HepG2 (cell line): ENCODE measurements around the gene BMF. TPM values are rescaled to one million over a fixed set of nuclear protein-coding genes. Genes with fewer than 3 reads are reported as not detected.

Source experiments
- AKAP8 ChIP-seq: sonication (generic); formaldehyde crosslinking; IDR thresholded peaks from 2 replicates; pipeline ENCODE4 v1.5.1; 2020; ENCODE audit warnings: mild to moderate bottlenecking, missing genetic modification reagents
- ARID5B ChIP-seq: IDR thresholded peaks from 2 replicates; pipeline ENCODE4 v1.4.0; 2020; ENCODE audit warnings: mild to moderate bottlenecking, missing genetic modification reagents
- ERF ChIP-seq: IDR thresholded peaks from 2 replicates; pipeline ENCODE4 v1.6.1; 2018; ENCODE audit warnings: missing biosample characterization, missing genetic modification reagents
- FOSL2 ChIP-seq: sonication (generic); formaldehyde crosslinking; IDR thresholded peaks from 2 replicates; pipeline ENCODE4 v1.4.0; 2020; ENCODE audit warnings: missing genetic modification reagents
- HDAC1 ChIP-seq: sonication (generic); formaldehyde crosslinking; IDR thresholded peaks from 2 replicates; pipeline ENCODE4 v1.5.1; 2020; ENCODE audit warnings: mild to moderate bottlenecking, missing genetic modification reagents
- HNF4A ChIP-seq: sonication (generic); formaldehyde crosslinking; IDR thresholded peaks from 2 replicates; pipeline ENCODE4 v1.4.0; 2020; ENCODE audit warnings: missing genetic modification reagents
- HNF4G ChIP-seq, 2 experiments: sonication (generic) in 1 of 2; formaldehyde crosslinking in 1 of 2; IDR thresholded peaks; 2 replicates each; pipeline versions ENCODE4 v1.4.0 to v1.6.1; 2011 to 2020; ENCODE audit warnings: borderline replicate concordance in 2 of 2, low read depth in 2 of 2, mild to moderate bottlenecking in 2 of 2, low read length in 1 of 2, missing genetic modification reagents in 1 of 2, moderate library complexity in 1 of 2
- KDM6A ChIP-seq: IDR thresholded peaks from 2 replicates; pipeline ENCODE4 v1.6.1; 2016; ENCODE audit warnings: low read depth
- MED1 ChIP-seq: sonication (generic); formaldehyde crosslinking; IDR thresholded peaks from 2 replicates; pipeline ENCODE4 v1.4.0; 2020; ENCODE audit warnings: missing genetic modification reagents
- MIXL1 ChIP-seq: IDR thresholded peaks from 2 replicates; pipeline ENCODE4 v1.6.1; 2016
- SOX6 ChIP-seq, 2 experiments: fragments of 450-650 bp in 1 of 2; sonication (generic) in 1 of 2; formaldehyde crosslinking in 1 of 2; IDR thresholded peaks; 2 replicates each; pipeline versions ENCODE4 v1.4.0 to v1.6.1; 2017 to 2020; ENCODE audit warnings: antibody characterized with exemption in 1 of 2, mild to moderate bottlenecking in 1 of 2, missing genetic modification reagents in 1 of 2
- ZBTB26 ChIP-seq: IDR thresholded peaks from 2 replicates; pipeline ENCODE4 v1.6.1; 2016; ENCODE audit warnings: missing compliant biosample characterization, missing genetic modification reagents, borderline replicate concordance
- ZBTB7B ChIP-seq: sonication (generic); formaldehyde crosslinking; IDR thresholded peaks from 2 replicates; pipeline ENCODE4 v1.4.0; 2020; ENCODE audit warnings: missing genetic modification reagents
- ZMYM4 ChIP-seq: sonication (generic); formaldehyde crosslinking; IDR thresholded peaks from 2 replicates; pipeline ENCODE4 v1.8.1; 2023; ENCODE audit warnings: mild to moderate bottlenecking, missing genetic modification reagents
- ZNF331 ChIP-seq: sonication (generic); formaldehyde crosslinking; IDR thresholded peaks from 2 replicates; pipeline ENCODE4 v1.4.0; 2020; ENCODE audit warnings: missing genetic modification reagents
- ZNF382 ChIP-seq: sonication (generic); formaldehyde crosslinking; IDR thresholded peaks from 2 replicates; pipeline ENCODE4 v1.5.0; 2020; ENCODE audit warnings: missing genetic modification reagents, mild to moderate bottlenecking, borderline replicate concordance
- ZNF484 ChIP-seq: sonication (generic); formaldehyde crosslinking; IDR thresholded peaks from 2 replicates; pipeline ENCODE4 v1.5.1; 2020; ENCODE audit warnings: mild to moderate bottlenecking, low read depth, missing genetic modification reagents, borderline replicate concordance
- ZNF552 ChIP-seq: sonication (generic); formaldehyde crosslinking; IDR thresholded peaks from 2 replicates; pipeline ENCODE4 v1.9.0; 2022; ENCODE audit warnings: missing genetic modification reagents, mild to moderate bottlenecking, borderline replicate concordance
- polyA plus RNA-seq, 8 experiments: library from polyadenylated mRNA; depleted of rRNA in 3 of 8; stranded (reverse) in 7 of 8; unstranded in 1 of 8; fragments of >200 nt; fragmentation: Illumina TruSeq in 4 of 8; extraction: Trizol in 4 of 8; gene quantifications; 2 replicates each; pipeline versions ENCODE4 v1.2.1 to v1.2.3, GENCODE V29; 2011 to 2016; ENCODE audit warnings: low read depth in 4 of 8, missing spikeins in 1 of 8, mixed read lengths in 1 of 8; ENCODE audit not compliant: insufficient read depth in 1 of 8
- total RNA-seq, 5 experiments: library from RNA; depleted of rRNA; stranded (reverse); fragments of >200 nt; fragmentation: Illumina TruSeq; extraction: Trizol; gene quantifications; 2 replicates each; pipeline ENCODE4 v1.2.3, GENCODE V29; 2016; ENCODE audit warnings: low read depth in 1 of 5

BMF gene
- total and polyA plus RNA-seq, 2 of the 13 experiments (the other 11 are each of a cell fraction or from before 2014, with no cell fraction given): 8.7 to 15.9 TPM

GRCh38 chr15:40100947-40101905 lies 7.5 kb downstream of the BMF start (continued):
- no peak for TF ChIP-seq ZBTB26 (CRISPR knock-in tag)
- TF ChIP-seq ZNF484 (CRISPR knock-in tag): no peak
- no peak for TF ChIP-seq ZNF331 (CRISPR knock-in tag)
- peak; percentile 77 for TF ChIP-seq HNF4A (CRISPR knock-in tag)
- no peak for TF ChIP-seq ZBTB7B (CRISPR knock-in tag)
- no peak for TF ChIP-seq SOX6 (IDR thresholded peaks at IDR 0.05)
- peak; percentile 58; the same call in 1 of the 2 replicates for TF ChIP-seq SOX6 (CRISPR knock-in tag; IDR thresholded peaks at IDR 0.05)
- 0 out of 2 replicates have a peak, but pooled peaks have one; percentile 6 for TF ChIP-seq ZMYM4 (CRISPR knock-in tag)
- 0 out of 2 replicates have a peak, but pooled peaks have one; percentile 41 for TF ChIP-seq MED1
- no peak for TF ChIP-seq KDM6A (CRISPR knock-in tag)
- no peak for TF ChIP-seq AKAP8 (CRISPR knock-in tag)
- TF ChIP-seq ERF (CRISPR knock-in tag): no peak
- no peak for TF ChIP-seq HNF4G (IDR thresholded peaks at IDR 0.05; ENCODE audit: borderline replicate concordance, low read depth, low read length)
- TF ChIP-seq HNF4G (CRISPR knock-in tag; IDR thresholded peaks at IDR 0.05; ENCODE audit: borderline replicate concordance, low read depth): peak; percentile 50; the same call in 1 of the 2 replicates
- TF ChIP-seq FOSL2 (CRISPR knock-in tag): peak; percentile 71
- no peak for TF ChIP-seq ZNF382 (CRISPR knock-in tag)
- TF ChIP-seq HDAC1 (CRISPR knock-in tag): 0 out of 2 replicates have a peak, but pooled peaks have one; percentile 54
- peak; percentile 74 for TF ChIP-seq ARID5B (CRISPR knock-in tag)
- TF ChIP-seq ZNF552: no peak
- TF ChIP-seq MIXL1 (CRISPR knock-in tag): peak; percentile 56; the same call in 1 of the 2 replicates
- TF ChIP-seq, all 625 proteins: peak for 42
